Measurements from ENCODE around the gene C6orf132. TPM values are rescaled to one million over a fixed set of nuclear protein-coding genes. Genes with fewer than 3 reads are reported as not detected.

C6orf132 gene
- polyA plus RNA-seq, 1 donor, result 44.3 TPM

GRCh38 chr6:42125231-42125630 lies 17.2 kb downstream of the C6orf132 start:
- H3K27ac ChIP-seq (ENCODE audit: low read length), result no peak overlapping the region
- H3K4me3 ChIP-seq (ENCODE audit: low read length), result no peak overlapping the region
- peaks cover 27% of the 10 kb centered on the region for H3K4me1 ChIP-seq (ENCODE audit: control insufficient read depth, insufficient read depth, low read length)
- no peaks in the 10 kb centered on the region for H3K27me3 ChIP-seq (ENCODE audit: control insufficient read depth, insufficient read depth, low read length)
- no peaks in the 10 kb centered on the region for H3K9me3 ChIP-seq (ENCODE audit: control insufficient read depth, low read depth, low read length)
- peaks cover 68% of the 10 kb centered on the region for H3K36me3 ChIP-seq (ENCODE audit: control insufficient read depth, insufficient read depth, low read length)
- DNase-seq, result no peak
- WGBS (ENCODE audit: insufficient coverage, low lambda C conversion rate), result no CpG with 5 or more reads among the region's 14 CpGs

DNA sequence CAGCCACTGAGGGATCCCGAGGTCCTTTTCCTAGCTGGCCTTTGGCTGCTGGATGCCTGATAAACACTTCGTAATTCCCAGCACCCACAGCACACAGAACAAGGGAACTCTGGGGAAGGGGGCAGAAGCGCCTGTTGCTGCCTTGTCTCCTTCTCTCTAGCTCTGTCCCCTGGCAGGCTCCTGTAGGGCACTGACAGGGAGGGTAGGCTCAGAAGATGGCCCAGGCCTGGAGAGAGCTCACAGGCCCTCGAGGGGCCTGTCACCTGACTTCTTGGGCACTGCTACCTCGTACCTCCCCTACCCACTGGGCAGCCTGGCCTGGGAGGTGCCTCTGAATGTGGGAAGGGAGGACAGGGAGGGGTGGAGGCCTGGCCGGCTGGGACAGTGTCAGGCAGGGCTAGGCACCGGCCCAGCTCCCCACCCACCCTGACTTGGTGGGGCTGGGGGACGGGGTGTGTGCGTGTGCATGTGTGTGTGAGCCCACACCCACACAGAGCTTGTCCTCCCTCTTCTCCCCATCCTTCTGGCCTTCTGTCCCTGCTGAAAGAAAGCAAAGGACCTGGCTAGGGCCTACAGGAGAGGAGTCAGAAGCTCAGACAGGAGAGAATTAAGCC lies 18.1 kb downstream of the C6orf132 start:
- no peak for DNase-seq
- Histone ChIP-seq H3K4me3 (ENCODE audit: low read length) (no peak overlapping the region), H3K36me3 (ENCODE audit: control insufficient read depth, insufficient read depth, low read length) (peaks cover 63% of the 10 kb centered on the region), H3K27me3 (ENCODE audit: control insufficient read depth, insufficient read depth, low read length) (no peaks in the 10 kb centered on the region), H3K4me1 (ENCODE audit: control insufficient read depth, insufficient read depth, low read length) (peaks cover 31% of the 10 kb centered on the region), H3K27ac (ENCODE audit: low read length) (no peak overlapping the region), H3K9me3 (ENCODE audit: control insufficient read depth, low read depth, low read length) (no peaks in the 10 kb centered on the region)
- no CpG with 5 or more reads among the region's 9 CpGs for WGBS (ENCODE audit: insufficient coverage, low lambda C conversion rate)

- no peaks in the 10 kb centered on the region for H3K9me3 ChIP-seq (ENCODE audit: control insufficient read depth, low read depth, low read length)
- no peak overlapping the region for H3K4me3 ChIP-seq (ENCODE audit: low read length)
- WGBS (ENCODE audit: insufficient coverage, low lambda C conversion rate), result 93% methylated on average over 1 of the region's 11 CpGs
- H3K36me3 ChIP-seq (ENCODE audit: control insufficient read depth, insufficient read depth, low read length), result peaks cover 57% of the 10 kb centered on the region
- DNase-seq, result no peak
- no peaks in the 10 kb centered on the region for H3K27me3 ChIP-seq (ENCODE audit: control insufficient read depth, insufficient read depth, low read length)
- peak overlapping the region; percentile 37 for H3K27ac ChIP-seq (ENCODE audit: low read length)
- peaks cover 37% of the 10 kb centered on the region for H3K4me1 ChIP-seq (ENCODE audit: control insufficient read depth, insufficient read depth, low read length)
These were observed 18.9 kb downstream of the C6orf132 start for GRCh38 chr6:42123379-42124103.

DNA sequence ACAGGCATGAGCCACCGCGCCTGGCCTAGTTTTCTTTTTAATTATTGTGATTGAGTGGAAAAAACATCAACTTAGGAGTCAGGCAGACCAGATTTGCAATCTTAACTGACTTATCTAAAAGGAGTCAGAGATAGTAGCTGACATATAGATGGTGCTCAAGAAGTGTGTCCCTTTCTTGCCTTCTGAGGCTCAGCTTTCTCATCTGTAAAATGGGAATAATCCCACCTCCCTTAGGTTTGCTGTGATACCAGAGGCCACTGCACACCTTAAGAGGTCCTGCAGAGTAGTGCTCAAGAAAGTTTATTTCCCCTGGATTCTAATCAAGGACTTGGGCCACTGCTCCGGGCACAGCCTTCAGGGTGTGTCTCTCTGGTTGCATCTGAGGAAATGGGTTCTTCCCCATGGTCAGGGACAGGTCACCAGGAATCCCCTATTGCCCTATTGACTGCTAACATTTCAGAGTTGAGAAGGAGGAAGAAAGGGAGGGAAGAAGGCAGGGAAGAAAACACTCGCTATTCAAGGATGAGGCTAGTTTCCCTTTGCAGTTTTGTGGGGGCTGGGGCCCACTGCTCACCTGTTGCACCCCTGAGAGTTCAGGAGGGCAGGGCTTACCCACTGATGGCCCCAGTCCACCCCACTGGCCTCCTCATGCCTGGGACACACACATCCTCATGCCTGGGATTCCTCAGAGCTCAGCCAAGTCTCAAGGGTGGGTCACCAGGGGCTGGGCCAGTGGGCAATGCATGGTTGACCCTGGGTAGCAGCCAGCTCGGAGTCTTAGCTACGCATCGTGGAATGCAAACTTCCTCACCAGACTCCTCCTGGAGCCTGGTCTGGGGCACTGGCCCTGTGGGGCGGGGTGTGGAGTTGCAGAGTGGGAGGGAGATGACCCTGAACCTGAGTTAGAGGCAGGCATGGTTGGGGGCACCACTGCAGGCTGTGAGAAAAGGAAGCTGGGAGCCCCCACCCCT lies 21.2 kb downstream of the C6orf132 start:
- no CpG with 5 or more reads among the region's 8 CpGs for WGBS (ENCODE audit: insufficient coverage, low lambda C conversion rate)
- no peaks in the 10 kb centered on the region for H3K9me3 ChIP-seq (ENCODE audit: control insufficient read depth, low read depth, low read length)
- DNase-seq, result peak in 1 of 2 donors; percentile 46
- H3K27me3 ChIP-seq (ENCODE audit: control insufficient read depth, insufficient read depth, low read length), result no peaks in the 10 kb centered on the region
- H3K4me3 ChIP-seq (ENCODE audit: low read length), result no peak overlapping the region
- peak overlapping the region; percentile 76 for H3K27ac ChIP-seq (ENCODE audit: low read length)
- peaks cover 60% of the 10 kb centered on the region for H3K4me1 ChIP-seq (ENCODE audit: control insufficient read depth, insufficient read depth, low read length)
- peaks cover 43% of the 10 kb centered on the region for H3K36me3 ChIP-seq (ENCODE audit: control insufficient read depth, insufficient read depth, low read length)

DNA sequence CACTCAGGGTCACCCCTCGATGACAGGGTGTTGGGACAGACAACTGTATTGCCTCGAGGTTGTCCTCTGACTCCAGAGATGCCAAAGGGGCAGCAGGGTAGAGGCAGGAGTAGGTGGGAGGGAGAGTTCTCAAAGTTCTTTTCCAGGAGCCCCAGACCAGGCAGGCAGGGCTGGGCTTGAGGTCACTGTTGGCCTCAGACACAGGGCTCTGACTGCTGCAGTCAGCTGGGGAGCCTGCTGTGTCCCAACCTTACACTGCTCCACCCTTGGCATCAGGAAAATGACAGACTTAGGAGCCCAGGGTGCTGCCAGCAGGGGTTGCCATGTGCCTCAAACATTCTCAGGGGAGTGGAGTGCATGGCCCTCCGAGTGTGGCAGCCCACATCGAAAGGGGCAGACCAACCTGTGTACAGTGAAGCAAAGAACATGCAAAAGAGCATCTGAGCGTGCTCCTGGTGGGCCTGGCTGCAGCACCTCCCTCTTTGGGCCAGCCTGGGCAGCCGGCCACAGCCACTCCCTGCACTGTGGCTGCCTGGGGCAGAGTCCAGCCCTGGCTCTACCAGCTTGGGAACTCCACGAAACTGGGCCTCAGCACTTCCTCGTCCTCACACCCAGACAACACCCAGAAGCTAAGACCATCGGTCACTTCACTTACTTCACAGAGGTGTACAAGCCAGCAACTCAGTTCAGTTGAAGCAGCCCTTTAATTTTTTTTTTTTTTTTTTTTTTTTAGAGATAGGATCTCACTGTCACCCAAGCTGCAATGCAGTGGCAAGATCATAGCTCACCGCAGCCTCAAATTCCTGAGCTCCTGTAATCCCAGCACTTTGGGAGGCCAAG lies 24.0 kb downstream of the C6orf132 start:
- Histone ChIP-seq H3K27ac (ENCODE audit: low read length) (peak overlapping the region; percentile 99), H3K36me3 (ENCODE audit: control insufficient read depth, insufficient read depth, low read length) (peaks cover 19% of the 10 kb centered on the region), H3K27me3 (ENCODE audit: control insufficient read depth, insufficient read depth, low read length) (no peaks in the 10 kb centered on the region), H3K9me3 (ENCODE audit: control insufficient read depth, low read depth, low read length) (no peaks in the 10 kb centered on the region), H3K4me1 (ENCODE audit: control insufficient read depth, insufficient read depth, low read length) (peaks cover 70% of the 10 kb centered on the region), H3K4me3 (ENCODE audit: low read length) (no peak overlapping the region)
- no CpG with 5 or more reads among the region's 10 CpGs for WGBS (ENCODE audit: insufficient coverage, low lambda C conversion rate)
- DNase-seq, result peak; percentile 95 to 97

GRCh38 chr6:42117843-42118161 lies 24.6 kb downstream of the C6orf132 start:
- peaks cover 73% of the 10 kb centered on the region for H3K4me1 ChIP-seq (ENCODE audit: control insufficient read depth, insufficient read depth, low read length)

GRCh38 chr6:42113936-42114636 lies 28.3 kb downstream of the C6orf132 start:
- Histone ChIP-seq H3K4me1 (ENCODE audit: control insufficient read depth, insufficient read depth, low read length) (peaks cover 59% of the 10 kb centered on the region), H3K27me3 (ENCODE audit: control insufficient read depth, insufficient read depth, low read length) (no peaks in the 10 kb centered on the region), H3K36me3 (ENCODE audit: control insufficient read depth, insufficient read depth, low read length) (peaks cover 19% of the 10 kb centered on the region), H3K27ac (ENCODE audit: low read length) (peak overlapping the region; percentile 95), H3K9me3 (ENCODE audit: control insufficient read depth, low read depth, low read length) (no peaks in the 10 kb centered on the region), H3K4me3 (ENCODE audit: low read length) (no peak overlapping the region)
- DNase-seq, result peak; percentile 83 to 94
- no CpG with 5 or more reads among the region's 5 CpGs for WGBS (ENCODE audit: insufficient coverage, low lambda C conversion rate)

More at GRCh38 chr6:42117843-42118161, 24.6 kb downstream of the C6orf132 start:
- H3K36me3 ChIP-seq (ENCODE audit: control insufficient read depth, insufficient read depth, low read length), result peaks cover 22% of the 10 kb centered on the region
- no CpG with 5 or more reads among the region's 3 CpGs for WGBS (ENCODE audit: insufficient coverage, low lambda C conversion rate)
- peak overlapping the region; percentile 99 for H3K27ac ChIP-seq (ENCODE audit: low read length)
- no peak for DNase-seq
- no peak overlapping the region for H3K4me3 ChIP-seq (ENCODE audit: low read length)
- H3K9me3 ChIP-seq (ENCODE audit: control insufficient read depth, low read depth, low read length), result no peaks in the 10 kb centered on the region
- no peaks in the 10 kb centered on the region for H3K27me3 ChIP-seq (ENCODE audit: control insufficient read depth, insufficient read depth, low read length)

DNA sequence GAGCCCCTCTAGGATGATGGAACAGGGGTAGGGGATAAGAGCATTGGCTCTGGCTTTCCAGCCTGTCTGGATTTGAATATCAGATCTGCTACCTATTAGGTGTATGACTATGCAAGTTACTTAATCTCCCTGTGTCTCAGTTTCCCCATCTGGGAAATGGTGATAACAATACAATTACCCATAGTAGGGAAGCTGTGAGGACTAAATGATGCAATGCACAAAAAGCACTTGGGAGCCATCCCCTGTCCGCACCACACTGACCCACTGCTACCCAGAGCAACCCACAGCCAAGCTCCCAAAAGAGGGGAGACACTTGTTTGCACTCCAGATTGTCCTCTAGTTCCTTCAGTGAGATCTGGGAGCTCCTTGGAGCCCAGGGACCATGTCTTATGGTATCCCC lies 30.1 kb downstream of the C6orf132 start:
- DNase-seq, result no peak
- peaks cover 47% of the 10 kb centered on the region for H3K4me1 ChIP-seq (ENCODE audit: control insufficient read depth, insufficient read depth, low read length)

GRCh38 chr6:42110683-42111082 lies 31.7 kb downstream of the C6orf132 start:
- Histone ChIP-seq H3K4me1 (ENCODE audit: control insufficient read depth, insufficient read depth, low read length) (peaks cover 45% of the 10 kb centered on the region), H3K36me3 (ENCODE audit: control insufficient read depth, insufficient read depth, low read length) (peaks cover 25% of the 10 kb centered on the region)
- WGBS (ENCODE audit: insufficient coverage, low lambda C conversion rate), result 86% methylated on average over 1 of the region's 3 CpGs

More for the DNA sequence above, 30.1 kb downstream of the C6orf132 start:
- H3K9me3 ChIP-seq (ENCODE audit: control insufficient read depth, low read depth, low read length), result no peaks in the 10 kb centered on the region
- WGBS (ENCODE audit: insufficient coverage, low lambda C conversion rate), result no CpG with 5 or more reads among the region's 1 CpG
- H3K27ac ChIP-seq (ENCODE audit: low read length), result peak overlapping the region; percentile 95
- peaks cover 30% of the 10 kb centered on the region for H3K36me3 ChIP-seq (ENCODE audit: control insufficient read depth, insufficient read depth, low read length)
- no peaks in the 10 kb centered on the region for H3K27me3 ChIP-seq (ENCODE audit: control insufficient read depth, insufficient read depth, low read length)
- no peak overlapping the region for H3K4me3 ChIP-seq (ENCODE audit: low read length)

More at GRCh38 chr6:42110683-42111082, 31.7 kb downstream of the C6orf132 start:
- no peaks in the 10 kb centered on the region for H3K27me3 ChIP-seq (ENCODE audit: control insufficient read depth, insufficient read depth, low read length)
- no peak overlapping the region for H3K4me3 ChIP-seq (ENCODE audit: low read length)
- no peaks in the 10 kb centered on the region for H3K9me3 ChIP-seq (ENCODE audit: control insufficient read depth, low read depth, low read length)
- no peak overlapping the region for H3K27ac ChIP-seq (ENCODE audit: low read length)
- no peak for DNase-seq

All from large intestine (tissue), 3 donors.